HepG2 (cell line): ENCODE results near the gene MFN2. TPM values are rescaled to one million over a fixed set of nuclear protein-coding genes. Genes with fewer than 3 reads are reported as not detected.

Experiments
- HES4 ChIP-seq: sonication (generic); formaldehyde crosslinking; IDR thresholded peaks from 2 replicates; pipeline ENCODE4 v1.9.0; 2021; ENCODE audit warnings: mild to moderate bottlenecking, missing genetic modification reagents, borderline replicate concordance
- NR2F6 ChIP-seq, 2 experiments: IDR thresholded peaks; 2 replicates each; pipeline ENCODE4 v1.6.1; 2016; ENCODE audit warnings: antibody characterized with exemption in 1 of 2, mild to moderate bottlenecking in 1 of 2
- PTBP1 ChIP-seq: fragments of 200-400 bp; formaldehyde crosslinking; IDR thresholded peaks from 2 replicates; pipeline ENCODE4 v1.6.1; 2018; ENCODE audit warnings: low read length, low read depth; ENCODE audit not compliant: poor library complexity, severe bottlenecking
- RNF2 ChIP-seq: fragments of 450-650 bp; conservative IDR thresholded peaks from 2 replicates; pipeline ENCODE4 v1.6.1; 2016; ENCODE audit warnings: low read depth
- ZNF557 ChIP-seq: sonication (generic); formaldehyde crosslinking; IDR thresholded peaks from 2 replicates; pipeline ENCODE4 v1.4.0; 2020; ENCODE audit warnings: missing genetic modification reagents
- ZNF75D ChIP-seq: sonication (generic); formaldehyde crosslinking; IDR thresholded peaks from 2 replicates; pipeline ENCODE4 v1.8.1; 2023; ENCODE audit warnings: missing genetic modification reagents, mild to moderate bottlenecking, borderline replicate concordance
- ZNF777 ChIP-seq: sonication (generic); formaldehyde crosslinking; IDR thresholded peaks from 2 replicates; pipeline ENCODE4 v1.4.0; 2020; ENCODE audit warnings: missing genetic modification reagents
- polyA plus RNA-seq, 8 experiments: library from polyadenylated mRNA; depleted of rRNA in 3 of 8; stranded (reverse) in 7 of 8; unstranded in 1 of 8; fragments of >200 nt; fragmentation: Illumina TruSeq in 4 of 8; extraction: Trizol in 4 of 8; gene quantifications; 2 replicates each; pipeline versions ENCODE4 v1.2.1 to v1.2.3, GENCODE V29; 2011 to 2016; ENCODE audit warnings: low read depth in 4 of 8, missing spikeins in 1 of 8, mixed read lengths in 1 of 8; ENCODE audit not compliant: insufficient read depth in 1 of 8
- total RNA-seq, 5 experiments: library from RNA; depleted of rRNA; stranded (reverse); fragments of >200 nt; fragmentation: Illumina TruSeq; extraction: Trizol; gene quantifications; 2 replicates each; pipeline ENCODE4 v1.2.3, GENCODE V29; 2016; ENCODE audit warnings: low read depth in 1 of 5
- TF ChIP-seq, protein P1 (sequence below), 2 experiments: sonication (generic) in 1 of 2; formaldehyde crosslinking in 1 of 2; IDR thresholded peaks; 2 replicates each; pipeline versions ENCODE4 v1.5.1 to v1.6.1; 2011 to 2020; ENCODE audit warnings: borderline replicate concordance in 1 of 2, low read depth in 1 of 2, low read length in 1 of 2, mild to moderate bottlenecking in 1 of 2, missing genetic modification reagents in 1 of 2, moderate library complexity in 1 of 2
- TF ChIP-seq, protein P2 (sequence below): sonication (generic); formaldehyde crosslinking; IDR thresholded peaks from 2 replicates; pipeline ENCODE4 v1.8.0; 2022; ENCODE audit warnings: mild to moderate bottlenecking, missing genetic modification reagents; ENCODE audit not compliant: insufficient replicate concordance
- TF ChIP-seq, protein P3 (sequence below): sonication (generic); formaldehyde crosslinking; IDR thresholded peaks from one replicate; pipeline ENCODE4 v1.5.1; 2020; ENCODE audit warnings: mild to moderate bottlenecking, missing genetic modification reagents; ENCODE audit errors: not compliant biosample characterization
- TF ChIP-seq, protein P4 (sequence below): sonication (generic); formaldehyde crosslinking; IDR thresholded peaks from 2 replicates; pipeline ENCODE4 v1.5.0; 2020; ENCODE audit warnings: missing genetic modification reagents
- TF ChIP-seq, protein P5 (sequence below): IDR thresholded peaks from 2 replicates; pipeline ENCODE4 v1.6.1; 2016; ENCODE audit warnings: missing biosample characterization, missing genetic modification reagents, low read depth

MFN2 gene
- total and polyA plus RNA-seq, 2 of the 13 experiments (the other 11 are each of a cell fraction or from before 2014, with no cell fraction given): 38.7 to 60.9 TPM

DNA sequence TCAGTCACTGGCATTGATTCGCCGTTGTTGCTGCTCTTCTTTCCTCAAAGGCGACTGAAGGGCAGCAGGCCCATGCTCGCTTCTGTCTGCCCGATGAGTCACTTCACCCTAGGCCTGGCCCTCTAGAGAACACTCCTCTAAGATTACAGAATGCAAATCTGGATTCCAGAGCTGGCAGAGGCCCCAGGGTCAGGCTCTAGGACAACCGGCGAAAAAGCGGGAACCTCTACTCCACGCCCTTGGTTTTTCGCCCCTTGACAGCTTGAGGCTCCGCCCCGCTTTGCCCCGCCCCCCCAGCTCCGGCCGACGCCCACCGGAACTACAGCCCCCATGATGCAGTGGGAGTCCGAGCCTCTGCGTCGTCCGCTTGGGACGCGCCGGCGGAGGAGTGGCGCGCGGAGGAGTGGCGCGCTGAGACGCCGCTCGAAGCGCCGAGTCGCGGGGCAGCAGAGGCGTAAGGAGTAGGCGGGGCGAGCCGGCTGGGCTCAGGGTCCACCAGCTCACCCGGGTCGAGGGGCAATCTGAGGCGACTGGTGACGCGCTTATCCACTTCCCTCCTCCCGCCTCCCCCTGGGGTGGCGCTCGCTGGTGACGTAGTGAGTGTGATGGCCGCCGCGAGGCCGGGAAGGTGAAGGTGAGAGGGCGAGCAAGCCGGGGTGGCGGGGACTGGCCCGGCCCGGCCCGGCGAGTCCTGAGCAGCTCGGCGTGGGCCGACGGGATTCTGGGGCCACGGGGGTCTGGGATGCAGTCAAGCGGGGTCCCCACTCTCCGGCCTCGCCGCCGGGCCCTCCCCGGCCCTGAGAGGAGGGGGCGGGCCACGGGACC, at the start of gene MFN2 (continued):
- TF ChIP-seq, protein P1, sequence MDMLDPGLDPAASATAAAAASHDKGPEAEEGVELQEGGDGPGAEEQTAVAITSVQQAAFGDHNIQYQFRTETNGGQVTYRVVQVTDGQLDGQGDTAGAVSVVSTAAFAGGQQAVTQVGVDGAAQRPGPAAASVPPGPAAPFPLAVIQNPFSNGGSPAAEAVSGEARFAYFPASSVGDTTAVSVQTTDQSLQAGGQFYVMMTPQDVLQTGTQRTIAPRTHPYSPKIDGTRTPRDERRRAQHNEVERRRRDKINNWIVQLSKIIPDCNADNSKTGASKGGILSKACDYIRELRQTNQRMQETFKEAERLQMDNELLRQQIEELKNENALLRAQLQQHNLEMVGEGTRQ (IDR thresholded peaks at IDR 0.05; ENCODE audit: low read depth, low read length): no peak
- TF ChIP-seq, protein P1 (CRISPR knock-in tag; IDR thresholded peaks at IDR 0.05; ENCODE audit: borderline replicate concordance): peak; percentile 37; the same call in 1 of the 2 replicates
- no peak for TF ChIP-seq HES4
- TF ChIP-seq, protein P2, sequence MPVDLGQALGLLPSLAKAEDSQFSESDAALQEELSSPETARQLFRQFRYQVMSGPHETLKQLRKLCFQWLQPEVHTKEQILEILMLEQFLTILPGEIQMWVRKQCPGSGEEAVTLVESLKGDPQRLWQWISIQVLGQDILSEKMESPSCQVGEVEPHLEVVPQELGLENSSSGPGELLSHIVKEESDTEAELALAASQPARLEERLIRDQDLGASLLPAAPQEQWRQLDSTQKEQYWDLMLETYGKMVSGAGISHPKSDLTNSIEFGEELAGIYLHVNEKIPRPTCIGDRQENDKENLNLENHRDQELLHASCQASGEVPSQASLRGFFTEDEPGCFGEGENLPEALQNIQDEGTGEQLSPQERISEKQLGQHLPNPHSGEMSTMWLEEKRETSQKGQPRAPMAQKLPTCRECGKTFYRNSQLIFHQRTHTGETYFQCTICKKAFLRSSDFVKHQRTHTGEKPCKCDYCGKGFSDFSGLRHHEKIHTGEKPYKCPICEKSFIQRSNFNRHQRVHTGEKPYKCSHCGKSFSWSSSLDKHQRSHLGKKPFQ (CRISPR knock-in tag): peak; percentile 87
- no peak; the same call in 1 of the 2 replicates for TF ChIP-seq ZNF777
- 0 out of 2 replicates have a peak, but pooled peaks have one; percentile 1 for TF ChIP-seq NR2F6 (IDR thresholded peaks at IDR 0.05)
- peak; percentile 76 for TF ChIP-seq NR2F6 (CRISPR knock-in tag; IDR thresholded peaks at IDR 0.05)
- TF ChIP-seq, protein P3, sequence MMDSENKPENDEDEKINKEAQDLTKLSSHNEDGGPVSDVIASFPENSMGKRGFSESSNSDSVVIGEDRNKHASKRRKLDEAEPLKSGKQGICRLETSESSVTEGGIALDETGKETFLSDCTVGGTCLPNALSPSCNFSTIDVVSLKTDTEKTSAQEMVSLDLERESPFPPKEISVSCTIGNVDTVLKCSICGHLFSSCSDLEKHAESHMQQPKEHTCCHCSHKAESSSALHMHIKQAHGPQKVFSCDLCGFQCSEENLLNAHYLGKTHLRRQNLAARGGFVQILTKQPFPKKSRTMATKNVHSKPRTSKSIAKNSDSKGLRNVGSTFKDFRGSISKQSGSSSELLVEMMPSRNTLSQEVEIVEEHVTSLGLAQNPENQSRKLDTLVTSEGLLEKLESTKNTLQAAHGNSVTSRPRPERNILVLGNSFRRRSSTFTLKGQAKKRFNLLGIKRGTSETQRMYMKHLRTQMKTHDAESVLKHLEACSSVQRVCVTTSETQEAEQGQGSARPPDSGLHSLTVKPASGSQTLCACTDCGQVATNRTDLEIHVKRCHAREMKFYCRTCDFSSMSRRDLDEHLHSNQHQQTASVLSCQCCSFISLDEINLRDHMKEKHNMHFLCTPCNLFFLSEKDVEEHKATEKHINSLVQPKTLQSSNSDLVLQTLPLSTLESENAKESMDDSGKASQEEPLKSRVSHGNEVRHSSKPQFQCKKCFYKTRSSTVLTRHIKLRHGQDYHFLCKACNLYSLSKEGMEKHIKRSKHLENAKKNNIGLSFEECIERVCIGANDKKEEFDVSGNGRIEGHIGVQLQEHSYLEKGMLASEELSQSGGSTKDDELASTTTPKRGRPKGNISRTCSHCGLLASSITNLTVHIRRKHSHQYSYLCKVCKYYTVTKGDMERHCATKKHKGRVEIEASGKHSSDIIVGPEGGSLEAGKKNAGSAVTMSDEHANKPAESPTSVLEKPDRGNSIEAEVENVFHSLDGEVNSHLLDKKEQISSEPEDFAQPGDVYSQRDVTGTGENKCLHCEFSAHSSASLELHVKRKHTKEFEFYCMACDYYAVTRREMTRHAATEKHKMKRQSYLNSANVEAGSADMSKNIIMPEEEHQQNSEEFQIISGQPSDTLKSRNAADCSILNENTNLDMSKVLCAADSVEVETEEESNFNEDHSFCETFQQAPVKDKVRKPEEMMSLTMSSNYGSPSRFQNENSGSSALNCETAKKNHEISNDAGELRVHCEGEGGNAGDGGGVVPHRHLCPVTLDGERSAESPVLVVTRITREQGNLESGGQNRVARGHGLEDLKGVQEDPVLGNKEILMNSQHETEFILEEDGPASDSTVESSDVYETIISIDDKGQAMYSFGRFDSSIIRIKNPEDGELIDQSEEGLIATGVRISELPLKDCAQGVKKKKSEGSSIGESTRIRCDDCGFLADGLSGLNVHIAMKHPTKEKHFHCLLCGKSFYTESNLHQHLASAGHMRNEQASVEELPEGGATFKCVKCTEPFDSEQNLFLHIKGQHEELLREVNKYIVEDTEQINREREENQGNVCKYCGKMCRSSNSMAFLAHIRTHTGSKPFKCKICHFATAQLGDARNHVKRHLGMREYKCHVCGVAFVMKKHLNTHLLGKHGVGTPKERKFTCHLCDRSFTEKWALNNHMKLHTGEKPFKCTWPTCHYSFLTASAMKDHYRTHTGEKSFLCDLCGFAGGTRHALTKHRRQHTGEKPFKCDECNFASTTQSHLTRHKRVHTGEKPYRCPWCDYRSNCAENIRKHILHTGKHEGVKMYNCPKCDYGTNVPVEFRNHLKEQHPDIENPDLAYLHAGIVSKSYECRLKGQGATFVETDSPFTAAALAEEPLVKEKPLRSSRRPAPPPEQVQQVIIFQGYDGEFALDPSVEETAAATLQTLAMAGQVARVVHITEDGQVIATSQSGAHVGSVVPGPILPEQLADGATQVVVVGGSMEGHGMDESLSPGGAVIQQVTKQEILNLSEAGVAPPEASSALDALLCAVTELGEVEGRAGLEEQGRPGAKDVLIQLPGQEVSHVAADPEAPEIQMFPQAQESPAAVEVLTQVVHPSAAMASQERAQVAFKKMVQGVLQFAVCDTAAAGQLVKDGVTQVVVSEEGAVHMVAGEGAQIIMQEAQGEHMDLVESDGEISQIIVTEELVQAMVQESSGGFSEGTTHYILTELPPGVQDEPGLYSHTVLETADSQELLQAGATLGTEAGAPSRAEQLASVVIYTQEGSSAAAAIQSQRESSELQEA: peak; percentile 52
- no peak for TF ChIP-seq PTBP1
- TF ChIP-seq RNF2: no peak
- TF ChIP-seq ZNF75D: no peak
- no peak for TF ChIP-seq ZNF557
- TF ChIP-seq, protein P4, sequence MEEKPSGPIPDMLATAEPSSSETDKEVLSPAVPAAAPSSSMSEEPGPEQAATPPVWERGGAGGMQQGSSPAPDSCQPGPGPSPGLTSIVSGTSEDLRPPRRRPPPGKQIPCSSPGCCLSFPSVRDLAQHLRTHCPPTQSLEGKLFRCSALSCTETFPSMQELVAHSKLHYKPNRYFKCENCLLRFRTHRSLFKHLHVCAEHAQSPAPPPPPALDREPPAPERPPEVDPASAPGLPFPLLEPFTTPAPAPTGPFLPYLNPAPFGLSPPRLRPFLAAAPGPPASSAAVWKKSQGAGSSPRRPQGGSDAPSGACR (CRISPR knock-in tag): no peak
- TF ChIP-seq, protein P5, sequence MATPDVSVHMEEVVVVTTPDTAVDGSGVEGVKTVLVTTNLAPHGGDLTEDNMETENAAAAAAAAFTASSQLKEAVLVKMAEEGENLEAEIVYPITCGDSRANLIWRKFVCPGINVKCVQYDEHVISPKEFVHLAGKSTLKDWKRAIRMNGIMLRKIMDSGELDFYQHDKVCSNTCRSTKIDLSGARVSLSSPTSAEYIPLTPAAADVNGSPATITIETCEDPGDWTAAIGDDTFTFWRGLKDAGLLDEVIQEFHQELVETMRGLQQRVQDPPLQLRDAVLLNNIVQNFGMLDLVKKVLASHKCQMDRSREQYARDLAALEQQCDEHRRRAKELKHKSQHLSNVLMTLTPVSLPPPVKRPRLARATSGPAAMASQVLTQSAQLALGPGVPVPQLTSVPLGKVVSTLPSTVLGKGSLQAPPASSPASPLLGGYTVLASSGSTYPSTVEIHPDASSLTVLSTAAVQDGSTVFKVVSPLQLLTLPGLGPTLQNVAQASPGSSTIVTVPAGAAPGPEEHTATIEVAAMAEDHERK (CRISPR knock-in tag): peak; percentile 93
